ENCODE measurements around the gene CARHSP1. TPM values are rescaled to one million over a fixed set of nuclear protein-coding genes. Genes with fewer than 3 reads are reported as not detected.

Gene CARHSP1
- total RNA-seq, 1 experiment from 2014 or later, result 79.7 TPM

DNA sequence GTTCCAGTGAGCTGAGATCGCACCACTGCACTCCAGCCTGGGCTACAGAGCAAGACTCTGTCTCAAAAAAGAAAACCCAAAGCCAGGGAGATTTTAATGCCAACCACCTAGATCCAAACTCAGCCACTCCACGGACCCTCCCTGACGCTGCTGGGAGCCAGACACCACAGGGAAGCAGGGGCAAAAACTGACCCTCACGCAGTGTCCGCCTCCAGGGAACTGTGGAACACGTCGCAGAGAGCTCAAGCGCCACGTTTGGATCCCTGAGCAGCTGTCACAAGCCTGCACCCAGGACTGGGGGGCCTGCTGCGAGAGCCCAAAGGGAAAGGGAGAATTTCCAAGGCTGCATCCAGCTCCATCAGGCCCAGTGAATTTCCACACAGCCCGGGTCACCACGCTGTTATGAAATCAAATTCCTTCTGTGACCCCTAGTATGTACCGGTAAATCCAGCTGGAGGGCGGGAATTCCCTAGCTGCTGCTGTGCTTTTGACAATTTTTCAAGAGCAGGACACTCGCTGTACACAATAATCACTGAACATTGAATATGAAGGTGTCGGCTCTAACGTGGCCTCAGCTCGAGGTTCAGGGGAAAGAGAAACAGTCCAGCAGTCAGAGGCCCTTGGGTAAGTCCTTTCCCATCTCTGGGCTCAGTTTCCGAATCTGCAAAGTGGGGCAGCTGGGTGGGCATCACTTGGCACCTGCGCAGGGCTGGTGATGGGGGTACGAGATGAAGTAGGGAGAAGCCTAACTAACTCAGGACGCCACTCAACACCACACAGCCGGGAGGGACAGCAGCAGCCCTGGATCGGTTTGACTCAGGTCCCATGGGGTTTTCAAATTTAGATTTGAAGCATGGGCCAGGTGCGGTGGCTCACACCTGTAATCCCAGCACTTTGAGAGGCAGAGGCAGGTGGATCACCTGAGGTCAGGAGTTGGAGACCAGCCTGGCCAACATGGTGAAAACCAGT is 8.6 kb downstream of the CARHSP1 start:
- ATAC-seq (no peak), DNase-seq (ENCODE audit: low read depth, low spot score) (no peak)
- ChIA-PET RAD21 (ENCODE audit: low non-redundant PET in 1 of 2, low total read pairs in 2 of 2, uncharacterized antibody in 2 of 2, unreplicated experiment in 2 of 2) (no interaction called here), CTCF (interaction anchor here (0.7 kb wide), 1 partner anchor 20 kb away, joined by 4 read pairs; no protein-coding TSS in a partner anchor), POLR2A (interaction anchor here (1.8 kb wide), 1 partner anchor 8 kb away, joined by 5 read pairs; the partner anchor contains the start of gene CARHSP1)
- H2AFZ ChIP-seq (ENCODE audit: low read depth, low read length, poor library complexity, severe bottlenecking), result no peak overlapping the region
- no peak overlapping the region for H3K4me2 ChIP-seq (ENCODE audit: low read length)
- H3K27ac ChIP-seq (ENCODE audit: low read depth, low read length), result no peak overlapping the region; the same call in 1 of the 2 replicates
- H3K9me3 ChIP-seq (ENCODE audit: control insufficient read depth in 1 of 2, insufficient read depth in 1 of 2, low read depth in 1 of 2, low read length in 2 of 2), result no peaks in the 10 kb centered on the region
- H3K79me2 ChIP-seq (ENCODE audit: insufficient read depth, low read length), result peaks cover 68% of the 10 kb centered on the region
- no peaks in the 10 kb centered on the region for H3K27me3 ChIP-seq (ENCODE audit: insufficient read depth, low read length)
- no peak overlapping the region for H3K4me3 ChIP-seq (replicated peaks in 1 of 2; ENCODE audit: low read depth in 1 of 2, low read length in 2 of 2)
- peaks cover 25 to 27% of the 10 kb centered on the region in 2 experiments for H3K4me1 ChIP-seq (ENCODE audit: control insufficient read depth in 1 of 2, insufficient read depth in 2 of 2, low read length in 2 of 2)
- TF ChIP-seq ATF3 (IDR thresholded peaks at IDR 0.05) (no peak), CTCF (IDR thresholded peaks at IDR 0.05 in 2 of 3, conservative IDR thresholded peaks at IDR 0.05 in 1 of 3; ENCODE audit: borderline replicate concordance in 1 of 3, insufficient read depth in 1 of 3, low read depth in 2 of 3, low read length in 2 of 3) (no peak), ZNF274 (IDR thresholded peaks at IDR 0.05; ENCODE audit: low read depth, low read length) (no peak), SIN3A (IDR thresholded peaks at IDR 0.05; ENCODE audit: low read depth) (no peak), POLR2A (IDR thresholded peaks at IDR 0.05; ENCODE audit: borderline replicate concordance, extremely low read depth, insufficient read depth, insufficient read length) (no peak), SP1 (IDR thresholded peaks at IDR 0.05; ENCODE audit: low read depth) (no peak), YY1 (IDR thresholded peaks at IDR 0.05; ENCODE audit: extremely low read depth, insufficient replicate concordance, low read depth, low read length) (no peak), CBX3 (IDR thresholded peaks at IDR 0.05; ENCODE audit: low read depth) (no peak), EGR1 (IDR thresholded peaks at IDR 0.05; ENCODE audit: low read depth) (no peak), RAD21 (IDR thresholded peaks at IDR 0.05; ENCODE audit: low read depth) (no peak), EZH2phosphoT487 (IDR thresholded peaks at IDR 0.05; ENCODE audit: borderline replicate concordance) (no peak), ZBTB33 (IDR thresholded peaks at IDR 0.05; ENCODE audit: extremely low read depth, insufficient replicate concordance, low read length) (no peak)
- TF ChIP-seq, protein P1, sequence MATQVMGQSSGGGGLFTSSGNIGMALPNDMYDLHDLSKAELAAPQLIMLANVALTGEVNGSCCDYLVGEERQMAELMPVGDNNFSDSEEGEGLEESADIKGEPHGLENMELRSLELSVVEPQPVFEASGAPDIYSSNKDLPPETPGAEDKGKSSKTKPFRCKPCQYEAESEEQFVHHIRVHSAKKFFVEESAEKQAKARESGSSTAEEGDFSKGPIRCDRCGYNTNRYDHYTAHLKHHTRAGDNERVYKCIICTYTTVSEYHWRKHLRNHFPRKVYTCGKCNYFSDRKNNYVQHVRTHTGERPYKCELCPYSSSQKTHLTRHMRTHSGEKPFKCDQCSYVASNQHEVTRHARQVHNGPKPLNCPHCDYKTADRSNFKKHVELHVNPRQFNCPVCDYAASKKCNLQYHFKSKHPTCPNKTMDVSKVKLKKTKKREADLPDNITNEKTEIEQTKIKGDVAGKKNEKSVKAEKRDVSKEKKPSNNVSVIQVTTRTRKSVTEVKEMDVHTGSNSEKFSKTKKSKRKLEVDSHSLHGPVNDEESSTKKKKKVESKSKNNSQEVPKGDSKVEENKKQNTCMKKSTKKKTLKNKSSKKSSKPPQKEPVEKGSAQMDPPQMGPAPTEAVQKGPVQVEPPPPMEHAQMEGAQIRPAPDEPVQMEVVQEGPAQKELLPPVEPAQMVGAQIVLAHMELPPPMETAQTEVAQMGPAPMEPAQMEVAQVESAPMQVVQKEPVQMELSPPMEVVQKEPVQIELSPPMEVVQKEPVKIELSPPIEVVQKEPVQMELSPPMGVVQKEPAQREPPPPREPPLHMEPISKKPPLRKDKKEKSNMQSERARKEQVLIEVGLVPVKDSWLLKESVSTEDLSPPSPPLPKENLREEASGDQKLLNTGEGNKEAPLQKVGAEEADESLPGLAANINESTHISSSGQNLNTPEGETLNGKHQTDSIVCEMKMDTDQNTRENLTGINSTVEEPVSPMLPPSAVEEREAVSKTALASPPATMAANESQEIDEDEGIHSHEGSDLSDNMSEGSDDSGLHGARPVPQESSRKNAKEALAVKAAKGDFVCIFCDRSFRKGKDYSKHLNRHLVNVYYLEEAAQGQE (IDR thresholded peaks at IDR 0.05; ENCODE audit: low read depth), result no peak
- intact Hi-C loops (cut with micrococcal nuclease), result no loop called here
- H3K9me2 ChIP-seq (ENCODE audit: insufficient read depth), result no peaks in the 10 kb centered on the region
- H3K9ac ChIP-seq (ENCODE audit: low read length), result no peak overlapping the region
- H4K20me1 ChIP-seq (ENCODE audit: insufficient read depth), result no peaks in the 10 kb centered on the region; the same call in 1 of the 2 replicates
- BruUV-seq (replicated peaks), result no TSS peak
- H3K36me3 ChIP-seq (ENCODE audit: control insufficient read depth in 1 of 2, insufficient read depth in 2 of 2, low read length in 2 of 2), result peaks cover 13 to 20% of the 10 kb centered on the region in 2 experiments
